ENCODE results near the gene CALCA. TPM values are rescaled to one million over a fixed set of nuclear protein-coding genes. Genes with fewer than 3 reads are reported as not detected.

Gene CALCA
- polyA plus RNA-seq, 1 donor (not counting 4 experiments of a cell fraction or from before 2014, with no cell fraction given) = not detected

GRCh38 chr11:14980854-14981253 lies 8.7 kb upstream of the CALCA start:
- Histone ChIP-seq H2AFZ (ENCODE audit: control insufficient read depth, low read length) (no peak overlapping the region), H3K27me3 (ENCODE audit: control insufficient read depth, extremely low read depth, insufficient read depth, low read length) (peaks cover 4% of the 10 kb centered on the region), H3K9ac (ENCODE audit: control insufficient read depth, extremely low read depth, insufficient read depth, low read length) (no peak overlapping the region), H3K9me1 (ENCODE audit: control insufficient read depth, extremely low read depth, insufficient read depth, low read length) (no peaks in the 10 kb centered on the region), H3K27ac (ENCODE audit: control insufficient read depth, insufficient read depth, low read length) (no peak overlapping the region), H3K9me3 (ENCODE audit: control insufficient read depth, low read depth, low read length) (no peaks in the 10 kb centered on the region), H3K79me2 (ENCODE audit: control insufficient read depth, insufficient read depth, low read length) (no peaks in the 10 kb centered on the region), H3K4me1 (ENCODE audit: control insufficient read depth, extremely low read depth, insufficient read depth, low read length) (no peaks in the 10 kb centered on the region), H3K4me3 (ENCODE audit: control insufficient read depth in 2 of 3, extremely low read depth in 1 of 3, insufficient read depth in 2 of 3, low read depth in 1 of 3, low read length in 3 of 3) (no peak overlapping the region), H3K4me2 (ENCODE audit: control insufficient read depth, extremely low read depth, insufficient read depth, low read depth, low read length) (no peak overlapping the region), H4K20me1 (ENCODE audit: control insufficient read depth, extremely low read depth, insufficient read depth, low read length) (no peaks in the 10 kb centered on the region), H3K36me3 (ENCODE audit: control insufficient read depth in 2 of 2, extremely low read depth in 1 of 2, insufficient read depth in 2 of 2, low read length in 2 of 2) (no peaks in the 10 kb centered on the region)
- FAIRE-seq = no peak
- no peak for DNase-seq (ENCODE audit: low read depth, low spot score)
- dilution Hi-C loops (cut with MboI; ENCODE audit: extremely low pct_ligation_motif_present, low sequenced_read_pairs) = no loop called here
- no peak for TF ChIP-seq EZH2 (IDR thresholded peaks at IDR 0.05; ENCODE audit: low read length)
- TF ChIP-seq CTCF (optimal IDR thresholded peaks at IDR 0.05 in 1 of 3, IDR thresholded peaks at IDR 0.05 in 1 of 3, conservative IDR thresholded peaks at IDR 0.05 in 1 of 3; ENCODE audit: extremely low read depth in 1 of 3, insufficient read depth in 2 of 3, low read length in 3 of 3) = no peak

- Histone ChIP-seq H3K4me3 (ENCODE audit: control insufficient read depth in 2 of 3, extremely low read depth in 1 of 3, insufficient read depth in 2 of 3, low read depth in 1 of 3, low read length in 3 of 3) (no peak overlapping the region), H3K4me2 (ENCODE audit: control insufficient read depth, extremely low read depth, insufficient read depth, low read depth, low read length) (no peak overlapping the region), H3K4me1 (ENCODE audit: control insufficient read depth, extremely low read depth, insufficient read depth, low read length) (peaks cover 9% of the 10 kb centered on the region), H3K27me3 (ENCODE audit: control insufficient read depth, extremely low read depth, insufficient read depth, low read length) (peaks cover 38% of the 10 kb centered on the region), H3K9me1 (ENCODE audit: control insufficient read depth, extremely low read depth, insufficient read depth, low read length) (no peaks in the 10 kb centered on the region), H3K79me2 (ENCODE audit: control insufficient read depth, insufficient read depth, low read length) (no peaks in the 10 kb centered on the region), H3K36me3 (ENCODE audit: control insufficient read depth in 2 of 2, extremely low read depth in 1 of 2, insufficient read depth in 2 of 2, low read length in 2 of 2) (no peaks in the 10 kb centered on the region), H3K9ac (ENCODE audit: control insufficient read depth, extremely low read depth, insufficient read depth, low read length) (no peak overlapping the region), H3K9me3 (ENCODE audit: control insufficient read depth, low read depth, low read length) (no peaks in the 10 kb centered on the region), H3K27ac (ENCODE audit: control insufficient read depth, insufficient read depth, low read length) (no peak overlapping the region), H4K20me1 (ENCODE audit: control insufficient read depth, extremely low read depth, insufficient read depth, low read length) (no peaks in the 10 kb centered on the region), H2AFZ (ENCODE audit: control insufficient read depth, low read length) (no peak overlapping the region)
- TF ChIP-seq CTCF (optimal IDR thresholded peaks at IDR 0.05 in 1 of 3, IDR thresholded peaks at IDR 0.05 in 1 of 3, conservative IDR thresholded peaks at IDR 0.05 in 1 of 3; ENCODE audit: extremely low read depth in 1 of 3, insufficient read depth in 2 of 3, low read length in 3 of 3) (no peak), EZH2 (IDR thresholded peaks at IDR 0.05; ENCODE audit: low read length) (no peak)
- dilution Hi-C loops (cut with MboI; ENCODE audit: extremely low pct_ligation_motif_present, low sequenced_read_pairs) = no loop called here
- FAIRE-seq = no peak
- DNase-seq (ENCODE audit: low read depth, low spot score) = no peak
These were observed 5.1 kb upstream of the CALCA start for GRCh38 chr11:14977101-14977880.
